Esophagus muscularis mucosa (tissue), 4 donors: ENCODE data around the gene LMO7. TPM values are rescaled to one million over a fixed set of nuclear protein-coding genes. Genes with fewer than 3 reads are reported as not detected.

Experiments used
- DNase-seq: peaks from one replicate; pipeline ENCODE4 v3.0.0-alpha.2; 2017; ENCODE audit errors: extremely low spot score
- H3K27ac ChIP-seq, 4 donors: fragments of 200-600 bp; sonication (generic); replicated peaks in 1 of 4; 1 replicate in 3 of 4; 2 replicates in 1 of 4; pipeline ENCODE4 v1.5.1; 2016 to 2019; ENCODE audit warnings: mild to moderate bottlenecking in 1 of 4
- H3K27me3 ChIP-seq, 4 donors: fragments of 200-600 bp; sonication (generic); one replicate each; pipeline versions ENCODE4 v1.5.1 to v1.6.0; 2016 to 2019
- H3K36me3 ChIP-seq, 4 donors: fragments of 200-600 bp; sonication (generic); one replicate each; pipeline ENCODE4 v1.5.1; 2016 to 2019
- H3K4me1 ChIP-seq, 4 donors: fragments of 200-600 bp; sonication (generic); one replicate each; pipeline ENCODE4 v1.5.1; 2016 to 2019
- H3K4me3 ChIP-seq, 4 donors: fragments of 200-600 bp; sonication (generic); 1 replicate in 2 of 4; 2 replicates in 2 of 4; pipeline ENCODE4 v1.5.1; 2016 to 2019; ENCODE audit warnings: mild to moderate bottlenecking in 4 of 4, moderate library complexity in 1 of 4
- H3K9me3 ChIP-seq, 4 donors: fragments of 200-600 bp; sonication (generic); 1 replicate in 3 of 4; 2 replicates in 1 of 4; pipeline ENCODE4 v1.5.1; 2016 to 2019
- EP300 ChIP-seq: sonication (generic); formaldehyde crosslinking; IDR thresholded peaks from one replicate; pipeline ENCODE4 v1.6.1; 2017; ENCODE audit warnings: antibody characterized with exemption
- POLR2A ChIP-seq: fragments of 450-650 bp; IDR thresholded peaks from one replicate; pipeline ENCODE4 v1.6.1; 2017; ENCODE audit warnings: antibody characterized with exemption, moderate library complexity, mild to moderate bottlenecking, low read depth
- POLR2AphosphoS5 ChIP-seq, 2 donors: sonication (generic); formaldehyde crosslinking; IDR thresholded peaks; one replicate each; pipeline ENCODE4 v1.6.1; 2017; ENCODE audit warnings: antibody characterized with exemption in 2 of 2
- WGBS: methylation state at CpG from one replicate; pipeline ENCODE4 v1.1.5; 2018; 5-methylcytosine and 5-hydroxymethylcytosine counted together
- intact Hi-C: fragments of 100-400 bp; cut with DNase I; formaldehyde crosslinking; loops from one replicate; pipeline ENCODE4 v1.15.1; 2023
- total RNA-seq, 4 donors: library from RNA; depleted of rRNA; stranded (reverse); fragments of >200 nt; gene quantifications; one replicate each; pipeline versions ENCODE4 v1.1.0 to v1.2.1, GENCODE V29; 2016
- TF ChIP-seq, protein P1 (sequence below), 3 experiments: fragments of 200-600 bp in 2 of 3; fragments of 450-650 bp in 1 of 3; sonication (generic) in 2 of 3; IDR thresholded peaks; one replicate each; pipeline ENCODE4 v1.5.1; 2017 to 2019; ENCODE audit warnings: antibody characterized with exemption in 3 of 3, mild to moderate bottlenecking in 2 of 3, moderate library complexity in 1 of 3

LMO7 gene
- total RNA-seq, 4 donors from 2014 or later, result 11.4 to 17.8 (median 14.7) TPM

DNA sequence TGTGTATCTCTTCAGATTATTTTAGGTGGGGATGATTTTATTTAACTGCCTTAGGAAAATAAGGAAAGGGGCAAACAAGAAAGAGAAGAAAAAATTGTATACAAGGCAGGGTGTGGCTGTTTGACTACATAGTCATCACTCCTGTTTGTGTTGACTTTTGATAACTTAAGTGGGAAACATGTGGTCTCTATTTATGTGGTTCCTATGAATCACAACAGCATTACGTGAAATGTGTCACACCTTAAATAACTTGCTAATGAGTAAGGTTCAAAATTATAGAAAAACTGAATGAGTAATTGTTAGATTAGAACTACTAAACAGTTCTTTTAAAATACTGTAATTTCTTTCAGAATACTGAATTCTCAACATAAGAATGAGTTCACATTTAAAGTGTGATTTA, 69.3 kb downstream of the LMO7 start:
- TF ChIP-seq EP300 (no peak), POLR2AphosphoS5 (IDR thresholded peaks at IDR 0.05) (no peak), POLR2A (no peak)
- TF ChIP-seq, protein P1, sequence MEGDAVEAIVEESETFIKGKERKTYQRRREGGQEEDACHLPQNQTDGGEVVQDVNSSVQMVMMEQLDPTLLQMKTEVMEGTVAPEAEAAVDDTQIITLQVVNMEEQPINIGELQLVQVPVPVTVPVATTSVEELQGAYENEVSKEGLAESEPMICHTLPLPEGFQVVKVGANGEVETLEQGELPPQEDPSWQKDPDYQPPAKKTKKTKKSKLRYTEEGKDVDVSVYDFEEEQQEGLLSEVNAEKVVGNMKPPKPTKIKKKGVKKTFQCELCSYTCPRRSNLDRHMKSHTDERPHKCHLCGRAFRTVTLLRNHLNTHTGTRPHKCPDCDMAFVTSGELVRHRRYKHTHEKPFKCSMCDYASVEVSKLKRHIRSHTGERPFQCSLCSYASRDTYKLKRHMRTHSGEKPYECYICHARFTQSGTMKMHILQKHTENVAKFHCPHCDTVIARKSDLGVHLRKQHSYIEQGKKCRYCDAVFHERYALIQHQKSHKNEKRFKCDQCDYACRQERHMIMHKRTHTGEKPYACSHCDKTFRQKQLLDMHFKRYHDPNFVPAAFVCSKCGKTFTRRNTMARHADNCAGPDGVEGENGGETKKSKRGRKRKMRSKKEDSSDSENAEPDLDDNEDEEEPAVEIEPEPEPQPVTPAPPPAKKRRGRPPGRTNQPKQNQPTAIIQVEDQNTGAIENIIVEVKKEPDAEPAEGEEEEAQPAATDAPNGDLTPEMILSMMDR (IDR thresholded peaks at IDR 0.05), result no peak
- 53% methylated on average over 1 of the region's 1 CpG for WGBS
- no peak for DNase-seq
- Histone ChIP-seq H3K9me3 (no peaks in the 10 kb centered on the region), H3K27ac (no peak overlapping the region), H3K36me3 (no peaks in the 10 kb centered on the region), H3K4me3 (no peak overlapping the region), H3K27me3 (no peaks in the 10 kb centered on the region), H3K4me1 (peaks cover 0 to 7% (median 4%) of the 10 kb centered on the region in 4 donors)
- intact Hi-C loops, result no loop called here

DNA sequence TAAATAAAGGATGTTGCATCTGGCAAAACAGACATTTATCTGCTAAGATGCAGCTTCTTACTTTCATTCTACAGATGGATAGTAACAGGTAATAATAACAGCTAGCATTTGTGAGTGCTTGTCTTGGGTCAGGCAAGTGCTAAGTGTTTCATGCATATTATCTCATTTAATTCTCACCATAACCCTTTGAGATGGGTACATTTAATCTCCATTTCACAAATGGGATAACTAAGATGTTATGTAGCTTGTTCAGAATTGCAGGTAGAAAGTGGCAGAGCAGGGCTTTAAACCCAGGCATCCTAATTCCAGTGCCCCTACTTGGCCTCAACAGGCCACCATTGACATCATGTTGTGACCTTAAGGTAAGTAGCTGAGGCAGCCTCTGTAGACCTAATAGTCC, 69.8 kb downstream of the LMO7 start:
- intact Hi-C loops, result no loop called here
- TF ChIP-seq, protein P1 (IDR thresholded peaks at IDR 0.05), result no peak
- TF ChIP-seq EP300, result no peak
- Histone ChIP-seq H3K36me3 (no peaks in the 10 kb centered on the region), H3K4me3 (no peak overlapping the region), H3K27ac (no peak overlapping the region), H3K27me3 (no peaks in the 10 kb centered on the region), H3K9me3 (no peaks in the 10 kb centered on the region), H3K4me1 (peaks cover 0 to 7% (median 4%) of the 10 kb centered on the region in 4 donors)
- no peak for DNase-seq

DNA sequence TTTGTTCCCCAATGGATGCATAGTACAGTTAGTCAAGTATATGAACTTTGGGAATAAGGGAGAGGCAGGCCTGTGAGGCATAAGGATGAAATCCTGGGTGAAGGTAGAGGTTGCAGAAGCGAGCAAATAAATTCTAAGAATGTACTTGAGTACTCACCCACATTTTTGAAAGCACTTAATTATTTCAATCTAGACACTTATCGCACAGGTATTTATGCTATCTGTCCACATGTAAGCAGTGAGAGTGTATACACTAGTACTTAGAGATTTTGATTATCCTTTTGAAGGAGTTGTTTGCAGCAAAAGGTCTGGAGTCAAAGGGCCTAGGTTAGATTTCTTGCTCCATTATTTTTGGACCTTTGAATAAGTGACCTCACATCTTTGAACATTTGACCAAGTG, 77.7 kb downstream of the LMO7 start:
- H3K4me3 ChIP-seq, result no peak overlapping the region
- H3K27ac ChIP-seq, result no peak overlapping the region
- H3K27me3 ChIP-seq, result no peaks in the 10 kb centered on the region
- H3K4me1 ChIP-seq, result no peaks in the 10 kb centered on the region
- no peaks in the 10 kb centered on the region for H3K9me3 ChIP-seq
- DNase-seq, result no peak
- H3K36me3 ChIP-seq, result no peaks in the 10 kb centered on the region
- 94% methylated on average over 2 of the region's 2 CpGs for WGBS
- intact Hi-C loops, result no loop called here
- no peak for TF ChIP-seq POLR2AphosphoS5 (IDR thresholded peaks at IDR 0.05)
- TF ChIP-seq, protein P1 (IDR thresholded peaks at IDR 0.05), result no peak
- TF ChIP-seq POLR2A, result no peak
- TF ChIP-seq EP300, result no peak

DNA sequence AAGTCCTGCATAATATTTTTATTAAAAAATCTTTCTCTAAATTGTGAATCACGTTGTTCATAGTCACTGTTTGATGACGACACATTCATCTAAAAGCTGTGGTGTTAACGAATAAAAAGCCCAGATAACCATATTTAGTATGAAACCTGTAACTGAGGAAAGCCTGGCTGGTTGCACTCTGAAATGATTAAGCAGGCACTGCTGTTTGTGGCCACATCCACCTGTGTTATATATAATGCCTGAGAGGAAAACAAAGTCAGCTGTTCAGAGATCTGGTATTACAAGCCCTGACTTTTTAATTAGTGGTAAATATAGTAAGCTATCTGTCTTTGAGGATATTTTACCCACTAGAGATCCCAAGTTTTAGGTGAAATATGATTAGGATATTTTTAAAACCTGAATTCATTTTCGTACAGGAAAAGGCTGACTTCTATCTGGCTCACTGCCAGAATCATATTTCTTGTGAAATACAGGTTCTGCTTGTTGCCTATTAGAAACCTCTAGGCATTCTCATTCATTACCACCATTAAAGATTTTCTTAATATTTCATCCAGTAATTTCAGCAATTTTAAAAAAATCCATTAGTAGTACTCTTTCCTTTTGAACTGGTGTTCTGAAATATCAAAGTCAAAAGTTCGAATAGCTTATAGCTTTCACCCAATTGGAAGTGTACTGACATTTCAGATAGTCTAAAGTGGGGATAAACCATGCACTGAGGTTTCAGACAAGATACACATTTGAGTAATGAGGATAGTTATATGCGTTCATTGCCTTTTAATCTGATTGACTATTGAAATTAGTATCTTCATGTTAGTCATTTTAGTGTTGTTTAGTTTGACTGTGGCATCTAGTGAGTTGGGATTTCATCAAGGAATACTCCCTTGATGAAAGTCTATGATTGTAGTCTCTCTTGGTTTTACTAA, 79.7 kb downstream of the LMO7 start:
- no peaks in the 10 kb centered on the region for H3K27me3 ChIP-seq
- H3K4me3 ChIP-seq, result no peak overlapping the region
- H3K9me3 ChIP-seq, result no peaks in the 10 kb centered on the region
- H3K27ac ChIP-seq, result no peak overlapping the region
- no peaks in the 10 kb centered on the region for H3K4me1 ChIP-seq
- TF ChIP-seq POLR2A (no peak), POLR2AphosphoS5 (IDR thresholded peaks at IDR 0.05) (no peak), EP300 (no peak)
- TF ChIP-seq, protein P1 (IDR thresholded peaks at IDR 0.05), result no peak
- 71% methylated on average over 6 of the region's 6 CpGs for WGBS
- intact Hi-C loops, result no loop called here
- H3K36me3 ChIP-seq, result no peaks in the 10 kb centered on the region
- DNase-seq, result no peak

- H3K27me3 ChIP-seq, result no peaks in the 10 kb centered on the region
- no peak for TF ChIP-seq POLR2AphosphoS5 (IDR thresholded peaks at IDR 0.05)
- TF ChIP-seq, protein P1 (IDR thresholded peaks at IDR 0.05), result no peak
- no peak for TF ChIP-seq POLR2A
- no peak for TF ChIP-seq EP300
- no peaks in the 10 kb centered on the region for H3K9me3 ChIP-seq
- H3K36me3 ChIP-seq, result no peaks in the 10 kb centered on the region
- H3K27ac ChIP-seq, result no peak overlapping the region
- intact Hi-C loops, result no loop called here
- no peaks in the 10 kb centered on the region for H3K4me1 ChIP-seq
- H3K4me3 ChIP-seq, result no peak overlapping the region
- 87% methylated on average over 2 of the region's 2 CpGs for WGBS
- DNase-seq, result no peak
Measured at GRCh38 chr13:75717525-75717924, 81.4 kb downstream of the LMO7 start.
